Ishikawa (cell line): ENCODE measurements around the gene GDAP1L1.

Experiments used
- CEBPB ChIP-seq: IDR thresholded peaks from 2 replicates; pipeline ENCODE4 v1.6.1; 2012
- CREB1 ChIP-seq: IDR thresholded peaks from 2 replicates; pipeline ENCODE4 v1.6.1; 2012; ENCODE audit warnings: low read depth
- EGR1 ChIP-seq: IDR thresholded peaks from 2 replicates; pipeline ENCODE4 v1.6.1; 2012
- EP300 ChIP-seq: IDR thresholded peaks from 2 replicates; pipeline ENCODE4 v1.6.1; 2012; ENCODE audit warnings: borderline replicate concordance
- FOXM1 ChIP-seq: IDR thresholded peaks from 2 replicates; pipeline ENCODE4 v1.6.1; 2012; ENCODE audit warnings: low read depth, borderline replicate concordance
- MAX ChIP-seq: IDR thresholded peaks from 2 replicates; pipeline ENCODE4 v1.6.1; 2012
- NFIC ChIP-seq: IDR thresholded peaks from 2 replicates; pipeline ENCODE4 v1.6.1; 2012
- RAD21 ChIP-seq: IDR thresholded peaks from 2 replicates; pipeline ENCODE4 v1.6.1; 2012; ENCODE audit warnings: low read depth
- TAF1 ChIP-seq: IDR thresholded peaks from 2 replicates; pipeline ENCODE4 v1.6.1; 2012; ENCODE audit warnings: low read depth, mild to moderate bottlenecking
- TCF12 ChIP-seq: IDR thresholded peaks from 2 replicates; pipeline ENCODE4 v1.6.1; 2012; ENCODE audit warnings: low read depth
- TEAD4 ChIP-seq: IDR thresholded peaks from 2 replicates; pipeline ENCODE4 v1.6.1; 2012
- USF1 ChIP-seq: IDR thresholded peaks from 2 replicates; pipeline ENCODE4 v1.6.1; 2012
- YY1 ChIP-seq: IDR thresholded peaks from 2 replicates; pipeline ENCODE4 v1.6.1; 2012; ENCODE audit warnings: low read depth
- ZBTB7A ChIP-seq: IDR thresholded peaks from 2 replicates; pipeline ENCODE4 v1.6.1; 2012; ENCODE audit warnings: low read depth
- TF ChIP-seq, protein P1 (sequence below): IDR thresholded peaks from 2 replicates; pipeline ENCODE4 v1.6.1; 2012; ENCODE audit warnings: low read depth, mild to moderate bottlenecking

Gene GDAP1L1

DNA sequence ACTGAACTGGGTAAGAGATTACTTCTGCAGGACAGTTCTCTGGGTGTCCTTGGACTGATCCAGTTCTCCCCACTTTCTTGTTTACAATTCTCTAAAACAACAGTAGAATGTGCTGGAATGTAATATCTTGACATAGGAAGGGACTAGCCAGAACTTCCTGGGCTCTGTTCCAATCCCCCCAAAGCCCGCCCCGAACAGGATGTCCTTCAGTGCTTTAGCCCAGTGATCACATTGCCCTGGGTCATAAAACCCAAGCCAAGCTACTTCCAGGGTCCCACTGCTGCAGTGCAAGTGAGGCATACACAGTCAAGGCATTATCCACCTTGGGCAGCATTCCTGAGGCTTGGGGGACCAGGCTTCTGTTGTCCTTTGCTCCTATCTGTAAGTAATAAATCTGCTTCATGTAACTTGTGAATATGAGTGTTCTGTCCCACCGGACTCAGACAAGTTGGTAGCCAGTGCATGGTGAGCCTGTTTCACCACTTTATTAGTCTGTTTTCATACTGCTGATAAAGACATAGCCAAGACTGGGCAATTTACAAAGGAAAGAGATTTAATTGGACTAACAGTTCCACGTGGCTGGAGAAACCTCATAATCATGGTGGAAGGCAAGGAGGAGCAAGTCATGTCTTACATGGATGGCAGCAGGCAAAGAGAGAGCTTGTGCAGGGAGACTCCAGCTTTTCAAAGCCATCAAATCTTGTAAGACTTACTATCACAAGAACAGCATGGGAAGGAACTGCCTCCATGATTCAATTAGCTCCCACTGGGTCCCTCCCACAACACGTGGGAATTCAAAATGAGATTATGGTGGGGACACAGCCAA is 40.4 kb downstream of the GDAP1L1 start:
- TF ChIP-seq ZBTB7A (no peak), FOXM1 (no peak), TCF12 (no peak), YY1 (no peak), USF1 (no peak), NFIC (no peak), CEBPB (no peak), EP300 (no peak), MAX (no peak), EGR1 (no peak), CREB1 (no peak), RAD21 (no peak)
- TF ChIP-seq, protein P1, sequence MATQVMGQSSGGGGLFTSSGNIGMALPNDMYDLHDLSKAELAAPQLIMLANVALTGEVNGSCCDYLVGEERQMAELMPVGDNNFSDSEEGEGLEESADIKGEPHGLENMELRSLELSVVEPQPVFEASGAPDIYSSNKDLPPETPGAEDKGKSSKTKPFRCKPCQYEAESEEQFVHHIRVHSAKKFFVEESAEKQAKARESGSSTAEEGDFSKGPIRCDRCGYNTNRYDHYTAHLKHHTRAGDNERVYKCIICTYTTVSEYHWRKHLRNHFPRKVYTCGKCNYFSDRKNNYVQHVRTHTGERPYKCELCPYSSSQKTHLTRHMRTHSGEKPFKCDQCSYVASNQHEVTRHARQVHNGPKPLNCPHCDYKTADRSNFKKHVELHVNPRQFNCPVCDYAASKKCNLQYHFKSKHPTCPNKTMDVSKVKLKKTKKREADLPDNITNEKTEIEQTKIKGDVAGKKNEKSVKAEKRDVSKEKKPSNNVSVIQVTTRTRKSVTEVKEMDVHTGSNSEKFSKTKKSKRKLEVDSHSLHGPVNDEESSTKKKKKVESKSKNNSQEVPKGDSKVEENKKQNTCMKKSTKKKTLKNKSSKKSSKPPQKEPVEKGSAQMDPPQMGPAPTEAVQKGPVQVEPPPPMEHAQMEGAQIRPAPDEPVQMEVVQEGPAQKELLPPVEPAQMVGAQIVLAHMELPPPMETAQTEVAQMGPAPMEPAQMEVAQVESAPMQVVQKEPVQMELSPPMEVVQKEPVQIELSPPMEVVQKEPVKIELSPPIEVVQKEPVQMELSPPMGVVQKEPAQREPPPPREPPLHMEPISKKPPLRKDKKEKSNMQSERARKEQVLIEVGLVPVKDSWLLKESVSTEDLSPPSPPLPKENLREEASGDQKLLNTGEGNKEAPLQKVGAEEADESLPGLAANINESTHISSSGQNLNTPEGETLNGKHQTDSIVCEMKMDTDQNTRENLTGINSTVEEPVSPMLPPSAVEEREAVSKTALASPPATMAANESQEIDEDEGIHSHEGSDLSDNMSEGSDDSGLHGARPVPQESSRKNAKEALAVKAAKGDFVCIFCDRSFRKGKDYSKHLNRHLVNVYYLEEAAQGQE, result no peak

DNA sequence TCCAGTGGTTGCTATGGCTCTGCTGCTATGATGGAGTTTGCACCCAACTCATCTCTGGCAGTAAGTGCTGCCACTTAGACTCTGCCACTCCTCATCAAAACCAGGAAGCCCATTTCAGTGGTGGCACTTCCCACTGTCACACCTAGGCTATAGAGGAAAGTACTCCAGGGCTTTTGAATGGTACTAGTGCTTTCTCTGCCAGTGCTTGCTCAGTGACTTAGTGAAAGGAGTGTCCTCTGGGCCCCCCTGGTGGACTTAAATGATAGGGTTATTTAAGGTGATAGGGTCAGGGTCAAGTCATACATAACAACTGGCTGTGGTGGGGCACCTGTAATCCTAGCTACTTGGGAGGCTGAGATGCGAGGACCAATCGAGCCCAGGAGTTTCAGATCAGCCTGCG is 41.1 kb downstream of the GDAP1L1 start:
- TF ChIP-seq USF1, result no peak
- no peak for TF ChIP-seq CEBPB
- TF ChIP-seq, protein P1, result no peak
- no peak for TF ChIP-seq FOXM1
- TF ChIP-seq TCF12, result no peak
- no peak for TF ChIP-seq EGR1
- TF ChIP-seq MAX, result no peak
- no peak for TF ChIP-seq NFIC
- TF ChIP-seq CREB1, result no peak
- no peak for TF ChIP-seq TEAD4
- no peak for TF ChIP-seq TAF1
- TF ChIP-seq YY1, result no peak
- no peak for TF ChIP-seq ZBTB7A
- no peak for TF ChIP-seq RAD21
- TF ChIP-seq EP300, result no peak

- TF ChIP-seq YY1, result peak; percentile 44; the same call in 1 of the 2 replicates
- TF ChIP-seq CREB1, result no peak
- TF ChIP-seq TCF12, result no peak
- TF ChIP-seq RAD21, result no peak
- no peak for TF ChIP-seq EGR1
Observed at GRCh38 chr20:44291754-44292153, 44.6 kb downstream of the GDAP1L1 start.

DNA sequence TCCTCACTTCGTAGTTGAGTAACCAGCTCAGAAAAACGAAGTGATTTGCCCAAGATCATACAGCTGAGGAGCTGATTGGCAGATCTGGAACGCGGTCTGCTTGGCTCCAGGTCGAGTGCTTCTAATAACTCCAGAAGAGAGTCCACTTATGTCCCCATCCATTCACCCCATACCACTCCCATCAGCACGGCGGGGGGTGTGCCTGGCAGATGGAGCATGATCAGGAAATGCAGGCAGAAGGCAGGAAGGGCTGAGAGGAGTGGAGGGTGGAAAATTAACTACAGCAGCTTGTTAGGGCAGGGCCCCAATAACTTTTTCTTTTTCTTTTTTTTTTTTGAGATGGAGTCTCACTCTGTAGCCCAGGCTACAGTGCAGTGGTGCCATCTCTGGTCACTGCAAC is 48.9 kb downstream of the GDAP1L1 start:
- no peak for TF ChIP-seq FOXM1
- TF ChIP-seq NFIC, result no peak
- TF ChIP-seq TCF12, result no peak
- TF ChIP-seq MAX, result no peak
- no peak for TF ChIP-seq CEBPB
- no peak for TF ChIP-seq CREB1
- TF ChIP-seq TAF1, result no peak
- no peak for TF ChIP-seq USF1
- TF ChIP-seq EGR1, result no peak
- no peak for TF ChIP-seq ZBTB7A
- TF ChIP-seq, protein P1, result no peak
- no peak for TF ChIP-seq RAD21
- TF ChIP-seq TEAD4, result no peak
- TF ChIP-seq EP300, result no peak
- no peak for TF ChIP-seq YY1
